Measurements from ENCODE around the gene DGKE.

DNA sequence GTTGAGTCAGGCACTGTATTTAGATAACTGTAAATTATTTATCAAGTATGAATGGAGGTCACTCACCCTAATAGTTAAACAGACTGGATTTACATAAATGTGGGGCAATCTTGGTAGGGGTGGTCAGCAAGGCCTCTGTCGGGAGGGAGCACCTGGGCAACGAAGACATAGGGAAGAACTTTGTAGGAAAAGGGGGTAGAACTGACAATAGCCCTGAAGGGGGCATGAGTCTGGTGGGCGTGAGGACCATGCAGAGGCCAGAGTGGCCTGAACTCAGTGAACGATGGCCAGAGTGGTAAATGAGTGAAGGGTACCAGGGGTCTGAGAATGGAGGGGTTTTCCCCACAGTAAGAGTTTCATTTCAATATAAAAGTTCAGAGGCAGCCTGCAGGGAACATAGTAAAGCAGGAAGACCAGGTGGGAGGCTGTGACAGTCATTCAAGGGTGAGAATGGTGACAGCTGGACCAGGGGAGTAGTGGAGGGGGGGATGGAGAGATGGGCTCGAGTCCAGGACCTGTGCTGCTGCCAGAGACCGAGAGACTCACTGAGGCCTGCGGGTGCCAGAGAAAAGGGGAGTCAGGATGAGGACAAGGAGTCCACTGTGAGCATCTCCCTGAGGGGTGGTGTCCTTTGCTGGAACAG is 3.1 kb upstream of the DGKE start:
- TF ChIP-seq, protein P1, sequence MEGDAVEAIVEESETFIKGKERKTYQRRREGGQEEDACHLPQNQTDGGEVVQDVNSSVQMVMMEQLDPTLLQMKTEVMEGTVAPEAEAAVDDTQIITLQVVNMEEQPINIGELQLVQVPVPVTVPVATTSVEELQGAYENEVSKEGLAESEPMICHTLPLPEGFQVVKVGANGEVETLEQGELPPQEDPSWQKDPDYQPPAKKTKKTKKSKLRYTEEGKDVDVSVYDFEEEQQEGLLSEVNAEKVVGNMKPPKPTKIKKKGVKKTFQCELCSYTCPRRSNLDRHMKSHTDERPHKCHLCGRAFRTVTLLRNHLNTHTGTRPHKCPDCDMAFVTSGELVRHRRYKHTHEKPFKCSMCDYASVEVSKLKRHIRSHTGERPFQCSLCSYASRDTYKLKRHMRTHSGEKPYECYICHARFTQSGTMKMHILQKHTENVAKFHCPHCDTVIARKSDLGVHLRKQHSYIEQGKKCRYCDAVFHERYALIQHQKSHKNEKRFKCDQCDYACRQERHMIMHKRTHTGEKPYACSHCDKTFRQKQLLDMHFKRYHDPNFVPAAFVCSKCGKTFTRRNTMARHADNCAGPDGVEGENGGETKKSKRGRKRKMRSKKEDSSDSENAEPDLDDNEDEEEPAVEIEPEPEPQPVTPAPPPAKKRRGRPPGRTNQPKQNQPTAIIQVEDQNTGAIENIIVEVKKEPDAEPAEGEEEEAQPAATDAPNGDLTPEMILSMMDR (IDR thresholded peaks at IDR 0.05) = no peak
- TF ChIP-seq POLR2A (IDR thresholded peaks at IDR 0.05) = no peak

All from esophagus squamous epithelium (tissue), 4 donors.